ENCODE measurements around the gene AP3D1.
"Not testable (repeated sequence)": the region's sequence is repeated elsewhere in the genome, so short reads cannot be mapped to it uniquely, and the experiment has no call there.

AP3D1 gene

GRCh38 chr19:2151339-2152229 is at the start of gene AP3D1:
AP3D1 (minus strand) TSS chr19:2151566; CDS start chr19:2151334, 232 bp downstream.
- peak; percentile 100 for DNase-seq (ENCODE audit: low spot score)

- DNase-seq (ENCODE audit: low spot score), result not testable (repeated sequence)
Measured at GRCh38 chr19:2200624-2201294, 49.4 kb upstream of the AP3D1 start.

- DNase-seq (ENCODE audit: low spot score), result no peak
Measured at GRCh38 chr19:2199861-2200623, 48.7 kb upstream of the AP3D1 start.

- DNase-seq (ENCODE audit: low spot score), result peak; percentile 23
Measured at GRCh38 chr19:2199215-2199614, 47.8 kb upstream of the AP3D1 start.

- no peak for DNase-seq (ENCODE audit: low spot score)
Measured at GRCh38 chr19:2198317-2198716, 47.0 kb upstream of the AP3D1 start.

- DNase-seq (ENCODE audit: low spot score), result no peak
Measured at GRCh38 chr19:2197270-2197669, 45.9 kb upstream of the AP3D1 start.

- DNase-seq (ENCODE audit: low spot score), result no peak
Measured at GRCh38 chr19:2195914-2196313, 44.5 kb upstream of the AP3D1 start.

GRCh38 chr19:2195361-2195760 is 44.0 kb upstream of the AP3D1 start:
- no peak for DNase-seq (ENCODE audit: low spot score)

GRCh38 chr19:2194513-2195078 is 43.2 kb upstream of the AP3D1 start:
- no peak for DNase-seq (ENCODE audit: low spot score)

GRCh38 chr19:2193807-2194206 is 42.4 kb upstream of the AP3D1 start:
- no peak for DNase-seq (ENCODE audit: low spot score)

GRCh38 chr19:2192862-2193261 is 41.5 kb upstream of the AP3D1 start:
- no peak for DNase-seq (ENCODE audit: low spot score)

- DNase-seq (ENCODE audit: low spot score), result no peak
Measured at GRCh38 chr19:2191456-2192310, 40.3 kb upstream of the AP3D1 start.

- no peak for DNase-seq (ENCODE audit: low spot score)
Measured at GRCh38 chr19:2190848-2191455, 39.6 kb upstream of the AP3D1 start.

- DNase-seq (ENCODE audit: low spot score), result no peak
Measured at GRCh38 chr19:2189880-2190279, 38.5 kb upstream of the AP3D1 start.

- no peak for DNase-seq (ENCODE audit: low spot score)
Measured at GRCh38 chr19:2188708-2189385, 37.5 kb upstream of the AP3D1 start.

- DNase-seq (ENCODE audit: low spot score), result no peak
Measured at GRCh38 chr19:2187159-2187558, 35.8 kb upstream of the AP3D1 start.

GRCh38 chr19:2186071-2186846 is 34.9 kb upstream of the AP3D1 start:
- DNase-seq (ENCODE audit: low spot score), result no peak

GRCh38 chr19:2185734-2186070 is 34.3 kb upstream of the AP3D1 start:
- DNase-seq (ENCODE audit: low spot score), result no peak

GRCh38 chr19:2184422-2184975 is 33.1 kb upstream of the AP3D1 start:
- no peak for DNase-seq (ENCODE audit: low spot score)

Measured in germinal center (tissue), 1 donor.